H9 (cell line): ENCODE data around the gene ANKRD2. TPM values are rescaled to one million over a fixed set of nuclear protein-coding genes. Genes with fewer than 3 reads are reported as not detected.

Source experiments
- DNase-seq: peaks from one replicate; pipeline ENCODE4 v3.0.0-alpha.2; 2017
- H2AFZ ChIP-seq: one replicate; pipeline ENCODE4 v1.6.1; 2013; ENCODE audit warnings: mild to moderate bottlenecking, low read length, control low read depth, moderate library complexity
- H2AK5ac ChIP-seq: 2 replicates; pipeline ENCODE4 v1.6.1; 2013; ENCODE audit warnings: low read length, control low read depth, mixed read lengths; ENCODE audit not compliant: insufficient read length
- H2BK120ac ChIP-seq: one replicate; pipeline ENCODE4 v1.6.1; 2013; ENCODE audit warnings: low read depth, mild to moderate bottlenecking, low read length, control low read depth, inconsistent platforms; ENCODE audit not compliant: poor library complexity, severe bottlenecking
- H2BK12ac ChIP-seq: 2 replicates; pipeline ENCODE4 v1.6.1; 2013; ENCODE audit warnings: low read length, control low read depth, mixed read lengths, low read depth; ENCODE audit not compliant: insufficient read length
- H2BK15ac ChIP-seq: 2 replicates; pipeline ENCODE4 v1.6.1; 2013; ENCODE audit warnings: low read depth, low read length, control low read depth
- H2BK20ac ChIP-seq: one replicate; pipeline ENCODE4 v1.6.1; 2013; ENCODE audit warnings: low read depth, mild to moderate bottlenecking, low read length, control low read depth, inconsistent platforms; ENCODE audit not compliant: poor library complexity, severe bottlenecking
- H2BK5ac ChIP-seq: 2 replicates; pipeline ENCODE4 v1.6.1; 2013; ENCODE audit warnings: low read length, control low read depth, mixed read lengths; ENCODE audit not compliant: insufficient read length
- H3K14ac ChIP-seq: 2 replicates; pipeline ENCODE4 v1.6.1; 2013; ENCODE audit warnings: low read length, control low read depth; ENCODE audit not compliant: insufficient read depth
- H3K18ac ChIP-seq: 2 replicates; pipeline ENCODE4 v1.6.1; 2013; ENCODE audit warnings: low read depth, mild to moderate bottlenecking, mixed read lengths, low read length, control low read depth; ENCODE audit not compliant: insufficient read length
- H3K23ac ChIP-seq: 2 replicates; pipeline ENCODE4 v1.6.1; 2013; ENCODE audit warnings: low read length, control low read depth, mixed read lengths, low read depth; ENCODE audit not compliant: insufficient read length
- H3K23me2 ChIP-seq: 2 replicates; pipeline ENCODE4 v1.6.1; 2013; ENCODE audit warnings: low read depth, mild to moderate bottlenecking, mixed read lengths, low read length, control low read depth; ENCODE audit not compliant: insufficient read length, poor library complexity, severe bottlenecking
- H3K27ac ChIP-seq: 2 replicates; pipeline ENCODE4 v1.5.1; 2013; ENCODE audit warnings: low read length, control low read depth, mixed read lengths, low read depth; ENCODE audit not compliant: insufficient read length
- H3K27me3 ChIP-seq: 2 replicates; pipeline ENCODE4 v1.6.1; 2013; ENCODE audit warnings: low read length, control low read depth, inconsistent platforms; ENCODE audit not compliant: insufficient read depth
- H3K4ac ChIP-seq: 2 replicates; pipeline ENCODE4 v1.6.1; 2013; ENCODE audit warnings: low read depth, mild to moderate bottlenecking, control low read depth, inconsistent platforms, low read length, moderate library complexity
- H3K4me1 ChIP-seq: 2 replicates; pipeline ENCODE4 v1.6.1; 2013; ENCODE audit warnings: low read length, control low read depth, inconsistent platforms; ENCODE audit not compliant: insufficient read depth
- H3K4me2 ChIP-seq: 2 replicates; pipeline ENCODE4 v1.6.1; 2013; ENCODE audit warnings: low read length, control low read depth, mixed read lengths; ENCODE audit not compliant: insufficient read length, insufficient read depth
- H3K56ac ChIP-seq: 2 replicates; pipeline ENCODE4 v1.6.1; 2013; ENCODE audit warnings: low read depth, mild to moderate bottlenecking, mixed read lengths, low read length, control low read depth; ENCODE audit not compliant: insufficient read length
- H3K79me1 ChIP-seq: 2 replicates; pipeline ENCODE4 v1.6.1; 2013; ENCODE audit warnings: low read depth, mild to moderate bottlenecking, moderate library complexity, low read length, control low read depth, inconsistent platforms; ENCODE audit not compliant: insufficient read depth, poor library complexity, severe bottlenecking
- H3K79me2 ChIP-seq: 2 replicates; pipeline ENCODE4 v1.6.1; 2013; ENCODE audit warnings: low read length, control low read depth, inconsistent platforms; ENCODE audit not compliant: insufficient read depth
- H3K9ac ChIP-seq: 2 replicates; pipeline ENCODE4 v1.6.1; 2013; ENCODE audit warnings: low read length, control low read depth, mixed read lengths; ENCODE audit not compliant: insufficient read length; ENCODE audit errors: extremely low read depth
- H3K9me3 ChIP-seq: one replicate; pipeline ENCODE4 v1.6.1; 2013; ENCODE audit warnings: low read depth, low read length, inconsistent platforms; ENCODE audit not compliant: control insufficient read depth
- H3T11ph ChIP-seq: one replicate; pipeline ENCODE4 v1.6.1; 2013; ENCODE audit warnings: mild to moderate bottlenecking, low read length, control low read depth, inconsistent platforms
- H4K20me1 ChIP-seq: one replicate; pipeline ENCODE4 v1.6.1; 2013; ENCODE audit not compliant: control insufficient read depth, insufficient read length, insufficient read depth
- H4K5ac ChIP-seq: 2 replicates; pipeline ENCODE4 v1.6.1; 2013; ENCODE audit warnings: low read depth, mild to moderate bottlenecking, mixed read lengths, low read length, control low read depth; ENCODE audit not compliant: insufficient read length
- H4K8ac ChIP-seq: replicated peaks from 2 replicates; pipeline ENCODE4 v1.6.1; 2013; ENCODE audit warnings: low read length, control low read depth, mixed read lengths, low read depth; ENCODE audit not compliant: insufficient read length
- H4K91ac ChIP-seq: 2 replicates; pipeline ENCODE4 v1.6.1; 2013; ENCODE audit warnings: low read depth, mild to moderate bottlenecking, moderate library complexity, mixed read lengths, low read length, control low read depth; ENCODE audit not compliant: insufficient read length
- H3K27ac Mint-ChIP-seq, 3 experiments: 2 replicates in 2 of 3; 3 replicates in 1 of 3; pipeline ENCODE4 v1.8.0; 2020 to 2021; ENCODE audit warnings: mixed read lengths in 3 of 3, mild to moderate bottlenecking in 1 of 3, moderate library complexity in 1 of 3
- H3K27me3 Mint-ChIP-seq: 2 replicates; pipeline ENCODE4 v1.8.0; 2021; ENCODE audit warnings: low read depth, mild to moderate bottlenecking, moderate library complexity, mixed read lengths
- H3K36me3 Mint-ChIP-seq, 3 experiments: 2 replicates in 2 of 3; 3 replicates in 1 of 3; pipeline ENCODE4 v1.8.0; 2020 to 2021; ENCODE audit warnings: low read depth in 3 of 3, mixed read lengths in 3 of 3; ENCODE audit not compliant: insufficient read depth in 1 of 3
- H3K4me1 Mint-ChIP-seq, 2 experiments: 2 replicates each; pipeline ENCODE4 v1.8.0; 2020; ENCODE audit warnings: mixed read lengths in 2 of 2
- H3K4me3 Mint-ChIP-seq, 2 experiments: 2 replicates in 1 of 2; 3 replicates in 1 of 2; pipeline ENCODE4 v1.8.0; 2020 to 2021; ENCODE audit warnings: mild to moderate bottlenecking in 2 of 2, mixed read lengths in 2 of 2, moderate library complexity in 1 of 2
- H3K9me3 Mint-ChIP-seq, 2 experiments: 2 replicates in 1 of 2; 3 replicates in 1 of 2; pipeline ENCODE4 v1.8.0; 2020; ENCODE audit warnings: mild to moderate bottlenecking in 2 of 2, mixed read lengths in 2 of 2, moderate library complexity in 1 of 2
- CTCF ChIP-seq: fragments of 200-600 bp; sonication (generic); conservative IDR thresholded peaks from 3 replicates; pipeline ENCODE4 v1.8.0; 2021; ENCODE audit warnings: antibody characterized with exemption, mild to moderate bottlenecking
- WGBS: extraction: QIAGEN DNeasy Blood & Tissue Kit; methylation state at CpG from one replicate; pipeline ENCODE4 v1.1.7; 2013; ENCODE audit warnings: missing lambda C conversion rate, low lambda C conversion rate, mixed read lengths; ENCODE audit not compliant: insufficient read length; ENCODE audit errors: extremely low coverage; 5-methylcytosine and 5-hydroxymethylcytosine counted together
- total RNA-seq: library from RNA; stranded (reverse); gene quantifications from 2 replicates; pipeline ENCODE4 v1.2.1, GENCODE V29; 2021

Gene ANKRD2
- total RNA-seq, 1 experiment from 2014 or later, result not detected

DNA sequence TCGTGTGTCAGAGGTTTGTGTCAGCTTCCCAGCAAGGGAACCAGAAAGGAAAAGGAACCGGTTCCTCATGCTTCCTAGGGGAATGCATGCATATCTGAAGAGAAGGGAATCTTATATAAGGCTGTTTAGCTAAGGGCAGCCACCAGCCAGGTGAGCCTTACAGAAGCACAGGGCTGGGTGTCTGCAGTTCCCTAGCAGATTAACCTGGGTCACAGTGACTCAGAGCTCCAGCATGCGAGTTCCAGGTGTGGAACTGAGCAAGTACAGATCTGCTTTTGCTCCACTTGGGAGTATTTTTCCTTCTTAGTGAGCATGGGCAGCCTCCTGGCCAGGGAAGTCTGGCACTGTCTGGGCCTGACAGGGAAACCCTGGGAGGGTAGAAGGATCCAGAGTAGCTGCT lies 957 bp upstream of the ANKRD2 start:
- Mint-ChIP-seq H3K27me3 (no peaks in the 10 kb centered on the region), H3K27ac (peak overlapping the region in 1 of 3 experiments; percentile 51; a peak in 1 of 7 replicates), H3K4me1 (peaks cover 11 to 13% of the 10 kb centered on the region in 2 experiments), H3K4me3 (no peak overlapping the region), H3K36me3 (peaks cover 0 to 12% (median 0%) of the 10 kb centered on the region in 3 experiments; a peak in 3 of 7 replicates), H3K9me3 (no peaks in the 10 kb centered on the region)
- TF ChIP-seq CTCF, result no peak
- no peak overlapping the region for H2BK20ac ChIP-seq
- no peaks in the 10 kb centered on the region for H3K23me2 ChIP-seq
- no peak overlapping the region for H2AK5ac ChIP-seq
- no peak overlapping the region for H3K4me2 ChIP-seq
- H3K4me1 ChIP-seq, result no peaks in the 10 kb centered on the region
- no peak overlapping the region for H2BK5ac ChIP-seq
- DNase-seq, result no peak
- no peak overlapping the region for H2AFZ ChIP-seq
- no peak overlapping the region for H2BK15ac ChIP-seq
- H3K18ac ChIP-seq, result no peak overlapping the region
- H3K79me2 ChIP-seq, result no peaks in the 10 kb centered on the region
- no peak overlapping the region for H2BK120ac ChIP-seq
- H4K5ac ChIP-seq, result no peak overlapping the region
- WGBS, result no CpG with 5 or more reads among the region's 3 CpGs
- H4K8ac ChIP-seq, result no peak overlapping the region
- no peak overlapping the region for H3K14ac ChIP-seq
- H3K27me3 ChIP-seq, result no peaks in the 10 kb centered on the region
- no peaks in the 10 kb centered on the region for H4K20me1 ChIP-seq
- H3K56ac ChIP-seq, result no peak overlapping the region
- no peak overlapping the region for H3K27ac ChIP-seq
- H3K9me3 ChIP-seq, result no peaks in the 10 kb centered on the region
- H3K79me1 ChIP-seq, result no peaks in the 10 kb centered on the region
- H3T11ph ChIP-seq, result no peak overlapping the region
- H3K4ac ChIP-seq, result no peak overlapping the region
- H4K91ac ChIP-seq, result no peak overlapping the region
- no peak overlapping the region for H3K23ac ChIP-seq
- no peak overlapping the region for H3K9ac ChIP-seq
- no peak overlapping the region for H2BK12ac ChIP-seq
